NB4 (cell line): ENCODE measurements around the gene TBX6.

Experiments used
- CTCF ChIP-seq: IDR thresholded peaks from one replicate; pipeline ENCODE4 v1.5.1; 2012; ENCODE audit warnings: low read depth, low read length
- MAX ChIP-seq: IDR thresholded peaks from 2 replicates; pipeline ENCODE4 v1.6.1; 2011; ENCODE audit warnings: low read depth, low read length
- MYC ChIP-seq: IDR thresholded peaks from 2 replicates; pipeline ENCODE4 v1.6.1; 2011; ENCODE audit warnings: low read depth, low read length
- POLR2A ChIP-seq: IDR thresholded peaks from 2 replicates; pipeline ENCODE4 v1.6.1; 2011; ENCODE audit warnings: mild to moderate bottlenecking; ENCODE audit not compliant: insufficient read length; ENCODE audit errors: extremely low read depth

GRCh38 chr16:30067584-30067916 is 24.2 kb downstream of the TBX6 start:
- no peak for TF ChIP-seq CTCF
- TF ChIP-seq POLR2A: no peak
- TF ChIP-seq MYC: no peak
- TF ChIP-seq MAX: no peak
